Limb (tissue), 2 donors: ENCODE measurements around the gene TBL1X.
"Not testable (repeated sequence)": the region's sequence is repeated elsewhere in the genome, so short reads cannot be mapped to it uniquely, and the experiment has no call there.

Experiments
- DNase-seq, 2 donors: peaks; one replicate each; pipeline ENCODE4 v3.0.0-alpha.2; 2016; ENCODE audit errors: extremely low spot score in 2 of 2

Gene TBL1X

GRCh38 chrX:9464435-9465371, at the start of gene TBL1X:
Gene TBL1X (plus strand): TSS chrX:9465058. CDS start chrX:9653587, 188,529 bp downstream.
- peak in 1 of 2 donors; percentile 74 for DNase-seq

- no peak for DNase-seq
These were observed 48.1 kb upstream of the TBL1X start for GRCh38 chrX:9416562-9417348.

- no peak for DNase-seq
These were observed 46.6 kb upstream of the TBL1X start for GRCh38 chrX:9418262-9418661.

GRCh38 chrX:9420275-9421265, 44.3 kb upstream of the TBL1X start:
- no peak for DNase-seq

GRCh38 chrX:9429767-9430166, 35.1 kb upstream of the TBL1X start:
- DNase-seq = no peak

- no peak for DNase-seq
These were observed 34.4 kb upstream of the TBL1X start for GRCh38 chrX:9430346-9430921.

GRCh38 chrX:9431281-9431680, 33.6 kb upstream of the TBL1X start:
- no peak for DNase-seq

- no peak for DNase-seq
These were observed 31.3 kb upstream of the TBL1X start for GRCh38 chrX:9433596-9433995.

GRCh38 chrX:9434051-9434550, 30.8 kb upstream of the TBL1X start:
- no peak for DNase-seq

GRCh38 chrX:9435086-9435485, 29.8 kb upstream of the TBL1X start:
- not testable (repeated sequence) for DNase-seq

- no peak for DNase-seq
These were observed 28.0 kb upstream of the TBL1X start for GRCh38 chrX:9436812-9437211.

- DNase-seq = no peak
These were observed 25.8 kb upstream of the TBL1X start for GRCh38 chrX:9438933-9439494.

- DNase-seq = no peak
These were observed 24.6 kb upstream of the TBL1X start for GRCh38 chrX:9440116-9440844.

- no peak for DNase-seq
These were observed 22.8 kb upstream of the TBL1X start for GRCh38 chrX:9442056-9442455.

- no peak for DNase-seq
These were observed 21.5 kb upstream of the TBL1X start for GRCh38 chrX:9443327-9443726.

- DNase-seq = no peak
These were observed 17.0 kb upstream of the TBL1X start for GRCh38 chrX:9447906-9448305.

- DNase-seq = no peak
These were observed 8.4 kb upstream of the TBL1X start for GRCh38 chrX:9456250-9457074.

GRCh38 chrX:9458034-9458433, 6.8 kb upstream of the TBL1X start:
- not testable (repeated sequence) for DNase-seq
